Measurements from ENCODE around the gene SPPL2B. TPM values are rescaled to one million over a fixed set of nuclear protein-coding genes. Genes with fewer than 3 reads are reported as not detected.

The SPPL2B gene
- total and polyA plus RNA-seq, 9 of the 15 experiments (the other 6 are each of a cell fraction or from before 2014, with no cell fraction given): 0.20 to 81.2 (median 15.1) TPM

- TF ChIP-seq RBM14 (IDR thresholded peaks at IDR 0.05; ENCODE audit: borderline replicate concordance, insufficient read depth, low read depth, low read length) (0 out of 2 replicates have a peak, but pooled peaks have one; percentile 15), POLR2G (IDR thresholded peaks at IDR 0.05; ENCODE audit: low read depth, low read length) (peak; percentile 95), ZNF311 (CRISPR knock-in tag; IDR thresholded peaks at IDR 0.05) (no peak), ZNF24 (IDR thresholded peaks at IDR 0.05) (no peak), ZEB2 (IDR thresholded peaks at IDR 0.05) (no peak), HIVEP1 (CRISPR knock-in tag; IDR thresholded peaks at IDR 0.05) (no peak), HNRNPL (IDR thresholded peaks at IDR 0.05; ENCODE audit: low read depth, low read length) (no peak), ZNF583 (CRISPR knock-in tag; IDR thresholded peaks at IDR 0.05) (no peak), SMAD4 (CRISPR knock-in tag; conservative IDR thresholded peaks at IDR 0.05) (0 out of 2 replicates have a peak, but pooled peaks have one; percentile 13), EP400 (IDR thresholded peaks at IDR 0.05) (peak; percentile 96), PRMT5 (CRISPR knock-in tag; IDR thresholded peaks at IDR 0.05) (no peak), TFE3 (CRISPR knock-in tag; IDR thresholded peaks at IDR 0.05) (no peak), PPARD (CRISPR knock-in tag; IDR thresholded peaks at IDR 0.05) (no peak), ZC3H11A (IDR thresholded peaks at IDR 0.05; ENCODE audit: low read depth, low read length) (no peak), ZNF174 (CRISPR knock-in tag; IDR thresholded peaks at IDR 0.05) (no peak), ZNF280B (CRISPR knock-in tag; IDR thresholded peaks at IDR 0.05) (no peak), CHD1 (IDR thresholded peaks at IDR 0.05; ENCODE audit: low read length) (peak; percentile 84), REST (IDR thresholded peaks at IDR 0.05; ENCODE audit: borderline replicate concordance) (no peak), REST (CRISPR knock-in tag; IDR thresholded peaks at IDR 0.05; ENCODE audit: low read depth) (no peak)
These were observed at the start of gene SPPL2B, which contains the start of gene LSM7 (continued) for GRCh38 chr19:2328401-2329148.

Data from K562 (cell line).